ENCODE measurements around the gene SYCE3. TPM values are rescaled to one million over a fixed set of nuclear protein-coding genes. Genes with fewer than 3 reads are reported as not detected.
A peak's percentile ranks its signal among the peaks of the same experiment; 100 is the strongest.

The SYCE3 gene
- total and polyA plus RNA-seq, 9 donors, result not detected

DNA sequence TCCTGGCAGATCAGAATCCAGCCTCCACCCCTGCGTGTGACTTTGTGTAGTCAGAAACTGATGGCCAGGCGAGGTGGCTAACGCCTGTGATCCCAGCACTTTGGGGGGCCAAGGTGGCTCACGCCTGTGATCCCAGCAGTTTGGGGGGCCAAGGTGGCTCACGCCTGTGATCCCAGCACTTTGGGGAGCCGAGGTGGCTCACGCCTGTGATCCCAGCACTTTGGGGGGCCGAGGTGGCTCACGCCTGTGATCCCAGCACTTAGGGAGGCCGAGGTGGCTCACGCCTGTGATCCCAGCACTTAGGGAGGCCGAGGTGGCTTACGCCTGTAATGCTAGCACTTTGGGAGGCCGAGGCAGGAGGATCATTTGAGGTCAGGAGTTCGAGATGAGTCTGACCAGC, 49.5 kb downstream of the SYCE3 start:
- no peaks in the 10 kb centered on the region for H3K27me3 ChIP-seq
- TF ChIP-seq, protein P1, sequence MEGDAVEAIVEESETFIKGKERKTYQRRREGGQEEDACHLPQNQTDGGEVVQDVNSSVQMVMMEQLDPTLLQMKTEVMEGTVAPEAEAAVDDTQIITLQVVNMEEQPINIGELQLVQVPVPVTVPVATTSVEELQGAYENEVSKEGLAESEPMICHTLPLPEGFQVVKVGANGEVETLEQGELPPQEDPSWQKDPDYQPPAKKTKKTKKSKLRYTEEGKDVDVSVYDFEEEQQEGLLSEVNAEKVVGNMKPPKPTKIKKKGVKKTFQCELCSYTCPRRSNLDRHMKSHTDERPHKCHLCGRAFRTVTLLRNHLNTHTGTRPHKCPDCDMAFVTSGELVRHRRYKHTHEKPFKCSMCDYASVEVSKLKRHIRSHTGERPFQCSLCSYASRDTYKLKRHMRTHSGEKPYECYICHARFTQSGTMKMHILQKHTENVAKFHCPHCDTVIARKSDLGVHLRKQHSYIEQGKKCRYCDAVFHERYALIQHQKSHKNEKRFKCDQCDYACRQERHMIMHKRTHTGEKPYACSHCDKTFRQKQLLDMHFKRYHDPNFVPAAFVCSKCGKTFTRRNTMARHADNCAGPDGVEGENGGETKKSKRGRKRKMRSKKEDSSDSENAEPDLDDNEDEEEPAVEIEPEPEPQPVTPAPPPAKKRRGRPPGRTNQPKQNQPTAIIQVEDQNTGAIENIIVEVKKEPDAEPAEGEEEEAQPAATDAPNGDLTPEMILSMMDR (IDR thresholded peaks at IDR 0.05), result no peak
- TF ChIP-seq EP300 (IDR thresholded peaks at IDR 0.05) (no peak), POLR2A (IDR thresholded peaks at IDR 0.05) (no peak)
- no peaks in the 10 kb centered on the region for H3K36me3 ChIP-seq
- H3K9me3 ChIP-seq, result no peaks in the 10 kb centered on the region
- no peak overlapping the region for H3K4me3 ChIP-seq
- H3K4me1 ChIP-seq (ENCODE audit: insufficient read depth), result peaks cover 2% of the 10 kb centered on the region
- H3K27ac ChIP-seq, result no peak overlapping the region
- intact Hi-C loops (cut with DNase I), result no loop called here
- no peak for DNase-seq
- 93 to 98% (median 94%) methylated on average over 15 of the region's 15 CpGs for WGBS, 3 donors

DNA sequence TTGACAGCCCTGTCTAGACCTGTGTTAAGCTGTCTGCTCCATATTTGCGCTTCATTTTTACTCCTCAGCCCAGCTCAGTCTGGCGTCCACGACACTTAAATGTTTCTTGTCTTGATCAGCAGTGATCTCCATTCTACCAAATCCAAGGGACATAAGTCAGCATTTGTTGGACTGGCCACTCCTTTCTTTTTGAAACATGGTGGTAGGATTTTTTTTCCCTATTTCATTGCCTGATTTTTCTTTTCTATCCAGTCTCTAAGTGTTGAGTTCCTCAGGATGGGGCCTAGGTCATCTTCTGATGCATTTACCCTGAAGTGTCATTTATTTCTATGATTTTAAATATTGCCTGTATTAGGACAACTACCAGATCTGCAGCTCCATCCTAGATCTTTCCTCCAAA, 53.8 kb downstream of the SYCE3 start:
- Histone ChIP-seq H3K4me3 (peak overlapping the region; percentile 55), H3K9me3 (no peaks in the 10 kb centered on the region), H3K27ac (peak overlapping the region in 1 of 2 donors; percentile 61), H3K36me3 (no peaks in the 10 kb centered on the region), H3K4me1 (ENCODE audit: insufficient read depth) (peaks cover 13% of the 10 kb centered on the region), H3K27me3 (no peaks in the 10 kb centered on the region)
- intact Hi-C loops (cut with DNase I), result loop anchor here in 1 of 4 donors (10.0 kb wide), 1 partner anchor 264 kb away; the partner anchor contains the start of gene TUBGCP6
- no peak for DNase-seq
- TF ChIP-seq, protein P1 (IDR thresholded peaks at IDR 0.05), result no peak
- no peak for TF ChIP-seq POLR2A (IDR thresholded peaks at IDR 0.05)
- no peak for TF ChIP-seq EP300 (IDR thresholded peaks at IDR 0.05)
- 4 to 8% (median 7%) methylated on average over 3 of the region's 3 CpGs for WGBS, 3 donors

GRCh38 chr22:50507991-50508884, 54.5 kb downstream of the SYCE3 start, which contains the start of gene NCAPH2:
Gene NCAPH2, plus strand, starts transcription at chr22:50508224. Its CDS starts 114 bp downstream, at chr22:50508338.
- peak; percentile 94 for TF ChIP-seq POLR2A (IDR thresholded peaks at IDR 0.05)
- TF ChIP-seq EP300 (IDR thresholded peaks at IDR 0.05), result no peak
- TF ChIP-seq, protein P1 (IDR thresholded peaks at IDR 0.05), result peak in 2 of 3 donors; percentile 19 to 40
- 0% methylated on average over 52 to 76 of the region's 76 CpGs for WGBS, 3 donors
- peak within 1 kb of the TSS; percentile 81 for H3K4me3 ChIP-seq
- intact Hi-C loops (cut with DNase I), result loop anchor here in 1 of 4 donors (10.0 kb wide), 1 partner anchor 263 kb away; the partner anchor contains the start of gene TUBGCP6
- no peaks in the 10 kb centered on the region for H3K36me3 ChIP-seq
- peaks cover 13% of the 10 kb centered on the region for H3K4me1 ChIP-seq (ENCODE audit: insufficient read depth)
- H3K27ac ChIP-seq, result peak within 1 kb of the TSS; percentile 61 to 94
- H3K27me3 ChIP-seq, result no peaks in the 10 kb centered on the region
- DNase-seq, result peak; percentile 95 to 98 (median 97)
- no peaks in the 10 kb centered on the region for H3K9me3 ChIP-seq

GRCh38 chr22:50507421-50507990, 55.2 kb downstream of the SYCE3 start, which contains the start of gene LMF2:
Gene LMF2, minus strand, starts transcription at chr22:50507702. Its CDS starts 27 bp downstream, at chr22:50507675.
- intact Hi-C loops (cut with DNase I), result loop anchor here in 1 of 4 donors (10.0 kb wide), 1 partner anchor 263 kb away; the partner anchor contains the start of gene TUBGCP6
- Histone ChIP-seq H3K27ac (peak within 1 kb of the TSS; percentile 61 to 94), H3K36me3 (no peaks in the 10 kb centered on the region), H3K4me3 (peak within 1 kb of the TSS; percentile 81), H3K4me1 (ENCODE audit: insufficient read depth) (peaks cover 13% of the 10 kb centered on the region), H3K9me3 (no peaks in the 10 kb centered on the region), H3K27me3 (no peaks in the 10 kb centered on the region)
- peak; percentile 91 to 96 (median 94) for DNase-seq
- TF ChIP-seq POLR2A (IDR thresholded peaks at IDR 0.05) (peak; percentile 48), EP300 (IDR thresholded peaks at IDR 0.05) (no peak)
- 1 to 3% (median 1%) methylated on average over 16 to 58 of the region's 62 CpGs for WGBS, 3 donors
